ENCODE measurements around the gene PEX1. TPM values are rescaled to one million over a fixed set of nuclear protein-coding genes. Genes with fewer than 3 reads are reported as not detected.
"Not testable (repeated sequence)": the region's sequence is repeated elsewhere in the genome, so short reads cannot be mapped to it uniquely, and the experiment has no call there.

Gene PEX1
- total RNA-seq, 1 donor, result 30.2 TPM

DNA sequence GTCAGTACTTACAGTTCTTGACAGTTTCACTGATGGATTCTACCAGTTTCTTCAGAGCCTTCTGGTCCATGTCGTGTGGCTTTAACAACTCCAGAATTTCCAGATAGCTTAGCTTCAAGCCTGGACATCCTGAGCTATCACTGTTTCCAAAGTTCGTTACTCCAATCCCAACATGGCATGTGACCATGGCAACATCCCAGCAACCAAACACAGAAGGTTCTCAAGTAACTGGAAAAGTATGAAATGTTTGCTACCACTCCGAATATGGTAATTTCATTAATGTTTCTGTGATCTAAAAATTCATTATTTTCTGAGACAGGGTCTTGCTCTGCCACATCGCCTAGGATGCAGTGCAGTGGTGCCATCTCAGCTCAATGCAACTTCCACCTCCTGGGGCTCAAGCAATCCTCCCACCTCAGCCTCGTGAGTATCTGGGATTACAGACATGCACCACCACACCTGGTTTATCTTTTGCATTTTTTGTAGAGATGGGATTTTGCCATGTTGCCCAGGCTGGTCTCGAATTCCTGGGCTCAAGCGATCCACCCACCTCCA lies 29.6 kb upstream of the PEX1 start:
- H3K4me3 ChIP-seq (ENCODE audit: low read depth, low read length), result no peak overlapping the region
- DNase-seq (ENCODE audit: low read depth), result no peak
- TF ChIP-seq CTCF (IDR thresholded peaks at IDR 0.05; ENCODE audit: insufficient read depth, low read depth, low read length), result no peak

DNA sequence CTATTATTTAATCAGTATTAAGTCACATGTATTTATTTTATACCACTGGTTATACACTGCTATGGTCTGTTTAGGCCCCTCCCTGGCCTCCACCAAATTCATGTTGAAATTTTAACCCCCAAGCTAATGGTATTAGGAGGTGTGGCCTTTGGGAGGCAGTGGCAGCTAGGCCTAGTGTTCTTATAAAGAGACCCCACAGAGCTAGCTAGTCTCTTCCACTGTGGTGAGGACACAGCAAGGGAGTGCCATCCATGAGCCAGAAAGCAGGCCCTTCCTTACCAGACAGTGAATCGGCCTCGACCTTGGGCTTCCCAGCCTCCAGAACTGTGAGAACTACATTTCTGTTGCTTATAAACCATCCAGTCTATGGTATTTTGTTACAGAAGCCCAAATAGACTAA lies 28.9 kb upstream of the PEX1 start:
- no peak for DNase-seq (ENCODE audit: low read depth)
- H3K4me3 ChIP-seq (ENCODE audit: low read depth, low read length), result no peak overlapping the region
- TF ChIP-seq CTCF (IDR thresholded peaks at IDR 0.05; ENCODE audit: insufficient read depth, low read depth, low read length), result no peak

GRCh38 chr7:92550194-92550593 lies 21.9 kb upstream of the PEX1 start:
- no peak for DNase-seq (ENCODE audit: low read depth)
- H3K4me3 ChIP-seq (ENCODE audit: low read depth, low read length), result no peak overlapping the region
- no peak for TF ChIP-seq CTCF (IDR thresholded peaks at IDR 0.05; ENCODE audit: insufficient read depth, low read depth, low read length)

GRCh38 chr7:92547579-92547978 lies 19.3 kb upstream of the PEX1 start:
- no peak for DNase-seq (ENCODE audit: low read depth)
- H3K4me3 ChIP-seq (ENCODE audit: low read depth, low read length), result no peak overlapping the region
- no peak for TF ChIP-seq CTCF (IDR thresholded peaks at IDR 0.05; ENCODE audit: insufficient read depth, low read depth, low read length)

GRCh38 chr7:92546856-92547497 lies 18.7 kb upstream of the PEX1 start:
- no peak for DNase-seq (ENCODE audit: low read depth)
- no peak for TF ChIP-seq CTCF (IDR thresholded peaks at IDR 0.05; ENCODE audit: insufficient read depth, low read depth, low read length)
- H3K4me3 ChIP-seq (ENCODE audit: low read depth, low read length), result no peak overlapping the region

GRCh38 chr7:92545116-92545515 lies 16.8 kb upstream of the PEX1 start:
- not testable (repeated sequence) for DNase-seq (ENCODE audit: low read depth); H3K4me3 ChIP-seq (ENCODE audit: low read depth, low read length)

DNA sequence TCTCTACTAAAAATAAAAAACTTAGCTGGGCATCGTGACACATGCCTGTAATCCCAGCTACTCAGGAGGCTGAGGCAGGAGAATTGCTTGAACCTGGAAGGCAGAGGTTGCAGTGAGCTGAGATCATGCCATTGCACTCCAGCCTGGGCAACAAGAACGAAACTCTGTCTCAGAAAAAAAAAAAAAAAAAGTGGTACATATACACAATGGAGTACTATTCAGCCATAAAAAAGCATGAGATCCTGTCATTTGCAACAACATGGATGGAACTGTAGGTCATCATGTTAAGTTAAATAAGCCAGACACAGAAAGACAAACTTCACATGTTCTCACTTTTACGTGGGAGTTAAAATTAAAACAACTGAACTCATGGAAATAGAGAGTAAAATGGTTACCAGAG lies 15.2 kb upstream of the PEX1 start:
- not testable (repeated sequence) for DNase-seq (ENCODE audit: low read depth); H3K4me3 ChIP-seq (ENCODE audit: low read depth, low read length)

DNA sequence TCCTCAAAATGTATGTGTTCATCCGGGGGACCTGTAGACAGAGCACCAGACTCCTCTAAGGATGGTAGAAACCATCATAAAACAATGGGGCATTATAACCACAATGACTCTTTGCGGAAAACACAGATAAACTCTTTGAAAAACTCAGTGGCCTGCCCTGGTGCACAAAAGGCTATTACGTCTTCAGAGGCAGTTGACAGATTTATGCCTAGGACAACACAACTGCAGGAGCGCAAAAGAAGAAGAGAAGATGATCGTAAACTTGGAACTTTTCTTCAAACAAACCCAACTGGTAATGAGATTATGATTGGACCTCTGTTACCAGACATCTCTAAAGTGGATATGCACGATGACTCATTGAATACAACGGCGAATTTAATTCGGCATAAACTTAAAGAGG lies 6.3 kb upstream of the PEX1 start:
- no peak overlapping the region for H3K4me3 ChIP-seq (ENCODE audit: low read depth, low read length)
- no peak for TF ChIP-seq CTCF (IDR thresholded peaks at IDR 0.05; ENCODE audit: insufficient read depth, low read depth, low read length)
- no peak for DNase-seq (ENCODE audit: low read depth)

Data from fibroblast of villous mesenchyme (primary cell).